NCI-H82 treated with DMSO at 0.1 percent for 48 hours (cell line): ENCODE results near the gene NME9.

Experiments used
- DNase-seq: peaks from one replicate; lab custom pipeline; 2025; ENCODE audit not compliant: unreplicated experiment; lab: John Stamatoyannopoulos, UW

Gene NME9

DNA sequence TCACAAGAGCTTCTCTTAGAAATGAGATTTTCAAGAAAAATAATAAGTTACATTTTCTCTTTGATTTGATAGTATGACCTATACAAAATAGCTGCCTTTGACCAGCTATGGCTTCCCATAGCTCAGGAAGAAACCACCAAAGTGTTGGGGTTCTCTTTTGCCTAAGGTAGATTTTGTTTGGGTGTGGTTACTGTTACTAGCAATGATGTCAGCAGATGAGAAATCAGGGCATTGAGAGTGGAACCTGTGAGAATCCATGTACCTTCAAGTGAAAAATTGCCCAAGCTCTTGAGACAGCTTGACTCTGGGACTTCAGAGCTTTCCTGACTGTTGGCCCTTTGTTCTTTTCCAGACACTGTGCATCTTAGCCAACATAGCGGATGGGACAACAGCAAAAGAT is 45.6 kb downstream of the NME9 start:
- DNase-seq, result no peak

DNA sequence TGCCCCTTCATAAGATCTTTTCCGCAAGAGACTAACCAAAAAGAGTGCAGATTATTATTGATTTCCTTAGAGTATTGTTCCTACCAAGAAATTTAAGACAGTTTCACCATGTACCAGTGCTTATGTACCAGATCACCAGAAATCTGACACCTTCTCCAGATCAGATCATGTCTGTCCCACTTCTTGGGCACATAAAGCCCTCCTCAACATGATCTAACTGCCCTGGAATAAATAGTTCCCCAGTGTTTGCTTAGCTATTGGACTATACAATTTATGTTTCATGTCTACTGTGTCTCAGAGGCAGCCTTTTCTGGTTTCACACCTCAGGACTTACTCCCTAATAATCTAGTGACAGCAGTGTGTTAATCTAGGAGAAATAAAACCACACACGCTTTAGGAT is 46.8 kb downstream of the NME9 start:
- no peak for DNase-seq

DNA sequence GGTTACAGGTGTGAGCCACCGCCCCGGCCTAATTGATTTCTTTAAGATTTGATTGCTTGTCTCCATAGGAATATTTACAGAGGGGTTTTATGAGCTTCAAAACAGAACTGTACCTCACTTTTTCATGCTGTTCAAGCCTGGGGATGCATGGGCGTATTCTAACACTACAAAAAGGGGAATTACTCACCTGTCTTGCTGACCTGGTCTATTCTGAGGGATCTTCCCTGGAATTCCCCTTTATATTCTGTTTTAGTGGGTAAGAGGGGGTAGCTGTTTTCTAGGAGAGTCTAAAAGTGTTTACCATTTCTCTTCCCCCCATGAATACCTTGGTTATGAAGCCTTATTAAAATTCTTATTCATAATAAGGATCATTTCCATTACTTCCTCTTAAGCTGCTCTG is 48.1 kb downstream of the NME9 start:
- DNase-seq, result no peak

DNA sequence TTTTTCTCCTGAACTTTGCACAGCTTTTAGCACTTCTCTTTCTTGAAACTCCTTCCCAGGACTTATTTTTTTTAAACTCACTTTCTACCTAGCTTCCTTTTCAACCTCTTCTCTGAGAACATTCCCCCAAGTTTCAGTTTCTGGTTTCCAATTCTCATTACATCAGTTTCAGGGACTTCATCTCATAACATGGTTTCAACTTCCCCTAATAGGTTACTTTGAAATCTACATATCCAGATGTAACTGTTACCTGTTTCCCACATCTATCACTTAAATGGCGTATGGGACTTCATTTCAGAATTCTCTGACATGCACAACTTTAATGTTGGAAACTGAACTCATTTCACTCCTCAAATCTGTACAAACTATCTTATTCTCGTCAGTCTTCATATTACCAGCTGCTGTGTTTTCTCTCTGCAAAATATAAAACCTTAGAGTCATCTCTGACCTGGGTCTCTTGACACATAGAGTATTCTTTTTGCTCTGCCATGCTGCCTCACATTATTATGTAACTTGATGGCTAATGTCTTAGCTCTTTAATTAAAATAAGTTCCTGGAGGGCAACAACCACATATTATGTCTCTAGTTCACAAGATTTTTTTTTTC is 58.4 kb downstream of the NME9 start:
- DNase-seq, result no peak

DNA sequence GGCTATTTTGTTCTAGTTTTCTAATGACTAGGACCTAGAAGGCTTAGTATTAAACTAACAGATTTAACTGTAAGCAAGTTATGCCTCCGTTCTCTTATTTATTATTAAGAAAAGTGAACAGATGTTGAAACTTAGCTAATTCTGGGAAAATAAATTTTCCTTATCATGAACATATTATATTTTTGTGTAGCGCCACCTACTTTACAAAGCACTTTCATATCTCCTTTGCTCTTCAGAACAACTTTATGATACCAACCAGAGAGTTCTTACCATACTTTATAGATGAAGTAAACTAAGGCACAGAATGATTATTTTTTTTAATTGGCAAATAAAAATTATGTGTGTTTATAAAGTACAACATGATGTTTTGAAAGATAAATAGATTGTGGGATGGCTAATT is 59.4 kb downstream of the NME9 start:
- no peak for DNase-seq

DNA sequence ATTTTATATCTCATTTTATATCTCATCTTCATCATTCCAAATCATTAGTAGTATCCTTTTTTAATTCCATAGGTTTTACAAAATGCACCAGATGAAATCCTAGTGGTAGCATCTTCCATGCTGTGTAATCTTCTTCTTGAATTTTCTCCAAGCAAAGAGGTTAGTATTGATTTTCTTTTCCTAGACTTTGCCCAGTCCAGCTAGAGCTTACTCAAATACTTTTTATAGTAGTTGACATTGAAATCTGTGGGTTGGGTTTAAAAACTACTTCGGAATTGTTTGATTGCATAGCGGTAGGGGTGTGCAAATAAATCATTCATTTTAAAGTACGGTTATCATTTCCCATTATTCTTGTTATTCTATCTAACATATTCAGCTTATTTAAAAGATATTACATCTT is 62.6 kb downstream of the NME9 start:
- no peak for DNase-seq

DNA sequence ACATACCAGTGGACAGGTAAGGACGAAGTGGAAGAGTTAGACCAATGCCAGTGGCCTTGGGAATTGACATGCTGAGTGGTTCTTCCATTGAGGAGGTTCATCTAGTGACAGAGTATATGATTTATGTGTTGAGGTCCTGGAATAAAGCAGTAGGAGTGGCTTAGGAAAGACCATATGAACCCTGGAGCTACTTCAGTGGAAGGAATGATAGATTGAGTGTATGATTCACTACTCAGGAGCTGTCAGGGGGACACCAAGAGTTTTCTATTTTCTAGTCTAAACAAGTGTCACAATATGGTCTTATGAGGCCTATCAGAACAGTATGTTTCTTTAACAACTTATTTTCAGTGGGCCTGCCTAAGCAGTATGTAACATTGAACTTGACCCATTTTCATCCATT is 63.9 kb downstream of the NME9 start:
- no peak for DNase-seq

DNA sequence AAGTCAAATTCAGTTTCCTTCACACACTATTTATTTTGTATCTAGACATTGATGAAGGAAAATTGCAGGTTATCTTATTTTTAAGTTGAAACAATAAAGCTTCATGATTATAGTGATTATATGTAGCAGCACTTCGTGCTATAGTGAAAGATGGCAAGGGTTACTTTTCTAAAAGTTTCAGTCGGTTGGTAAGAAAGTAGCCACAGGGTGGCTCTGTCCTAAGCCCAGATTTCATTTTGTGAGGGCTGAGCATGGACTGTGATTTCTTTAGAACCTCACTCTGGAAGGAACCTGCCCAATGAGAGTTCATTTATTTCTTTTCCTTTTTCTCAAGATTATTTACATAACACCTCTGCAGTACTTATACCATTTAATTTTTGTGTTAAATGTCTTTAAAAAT is 66.5 kb downstream of the NME9 start:
- no peak for DNase-seq

DNA sequence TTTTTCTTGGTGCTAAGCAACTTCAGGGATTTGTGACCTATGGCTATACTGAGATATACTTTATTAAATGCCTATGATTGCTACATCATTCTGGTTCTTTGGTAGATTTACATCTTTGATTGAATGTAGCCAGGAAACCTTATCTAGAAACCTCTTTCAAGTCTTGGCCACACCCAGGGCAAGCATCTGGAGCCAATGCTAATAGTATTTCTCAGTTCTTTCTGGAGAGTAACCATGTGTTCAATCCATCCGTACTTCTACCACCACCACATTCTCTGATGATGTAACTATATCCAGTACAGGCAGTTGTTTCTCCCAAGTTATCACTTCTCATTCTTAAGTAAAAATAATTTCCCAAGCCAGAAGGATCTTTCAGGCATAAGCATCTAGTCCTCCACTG is 69.0 kb downstream of the NME9 start:
- DNase-seq, result no peak

DNA sequence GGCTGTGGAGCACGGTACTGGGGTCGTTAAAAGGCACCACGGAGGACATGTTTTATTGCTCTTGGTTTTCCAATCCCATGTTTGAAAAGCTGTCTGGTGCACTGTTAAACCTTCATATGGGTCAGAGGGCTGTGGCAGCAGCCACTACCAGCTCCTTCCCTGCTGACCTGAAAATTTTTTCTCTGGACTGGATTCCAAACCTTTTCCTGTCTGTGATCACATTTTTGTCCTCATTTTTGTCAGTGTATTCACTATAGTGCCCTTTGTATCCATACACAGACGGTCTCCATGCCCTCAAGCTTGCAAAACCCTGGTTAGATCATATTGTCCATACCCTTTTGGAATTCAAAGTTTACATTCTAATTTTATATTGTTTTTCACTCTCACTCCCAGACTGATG is 70.5 kb downstream of the NME9 start:
- no peak for DNase-seq

DNA sequence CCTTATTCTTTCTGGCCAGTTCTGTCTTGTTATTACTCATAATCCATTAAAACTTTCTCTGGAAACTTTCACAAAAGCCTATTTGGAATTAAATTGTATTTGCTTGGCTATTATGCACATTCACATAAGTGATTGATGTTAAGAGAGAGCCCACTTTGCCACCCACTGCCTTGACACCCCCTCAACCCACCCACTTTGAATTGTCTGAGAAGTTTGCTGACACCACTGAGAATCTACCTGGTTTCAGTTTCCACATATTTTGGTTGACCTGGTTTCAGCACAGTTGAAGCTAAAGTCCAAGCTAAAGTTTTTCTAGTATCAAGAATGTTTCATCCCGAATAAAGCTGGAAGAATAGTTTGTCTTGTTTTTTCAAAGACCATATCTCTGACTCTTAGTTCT is 71.7 kb downstream of the NME9 start:
- DNase-seq, result no peak

DNA sequence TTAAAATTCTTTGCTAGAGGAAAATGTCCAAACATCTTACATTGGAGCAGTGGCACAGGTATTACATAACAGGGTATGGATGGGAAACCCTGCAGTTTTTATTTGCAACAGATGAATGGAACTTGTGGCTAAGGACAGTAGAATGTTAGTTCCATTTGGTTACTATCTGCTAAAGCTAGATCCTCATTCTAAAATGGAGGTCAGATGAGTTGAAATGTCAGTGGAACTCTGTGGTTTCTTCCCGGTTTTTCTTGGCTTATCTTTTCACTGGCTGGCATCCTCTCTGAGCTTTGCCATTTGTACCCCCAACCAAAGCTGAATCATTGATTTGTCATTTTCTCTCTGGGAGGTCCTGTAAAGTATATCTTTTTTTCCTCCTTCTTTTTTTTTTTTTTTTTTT is 73.6 kb downstream of the NME9 start:
- DNase-seq, result no peak

DNA sequence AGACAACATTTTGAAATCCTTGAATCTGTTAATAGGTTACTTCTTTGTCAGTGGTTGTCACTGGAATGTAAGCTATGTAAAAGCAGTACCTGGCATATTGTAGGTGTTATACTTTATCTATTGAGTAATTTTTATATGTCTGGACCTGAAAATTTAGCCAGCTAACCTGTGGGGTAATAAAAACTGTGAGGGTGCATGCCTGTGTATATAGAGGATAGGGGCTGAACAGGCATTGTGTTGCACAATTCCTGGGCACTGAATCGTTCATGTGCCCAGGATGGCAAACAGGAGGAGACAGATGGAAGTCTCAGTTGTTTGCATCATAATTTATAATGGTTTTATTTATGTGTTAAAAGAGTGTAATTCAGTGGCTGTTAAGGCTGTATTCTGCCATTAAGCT is 75.4 kb downstream of the NME9 start:
- no peak for DNase-seq

DNA sequence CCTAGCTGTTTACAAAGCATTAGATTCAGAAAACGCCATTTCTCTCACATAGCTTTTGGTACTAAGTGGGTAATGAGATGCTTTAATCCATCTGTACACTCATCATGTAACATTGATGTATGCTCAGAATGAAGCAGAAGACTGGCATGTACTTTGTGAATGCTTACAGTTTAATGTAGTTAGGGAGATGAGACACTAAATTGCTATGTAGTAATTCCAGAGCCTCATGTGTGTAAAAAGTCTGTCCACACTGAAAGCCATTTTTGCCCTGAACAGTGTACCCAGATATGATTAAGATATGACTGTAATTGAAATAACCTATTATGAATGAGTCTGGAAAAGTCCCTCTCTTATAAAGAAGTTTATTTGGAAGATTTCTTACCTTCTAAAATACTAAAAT is 76.0 kb downstream of the NME9 start:
- DNase-seq, result no peak
